Inflammatory macrophage treated with lipopolysaccharide for 4 hours (primary cell): Measurements from ENCODE around the gene KRTAP4-16.
"Not testable (repeated sequence)": the region's sequence is repeated elsewhere in the genome, so short reads cannot be mapped to it uniquely, and the experiment has no call there.

Experiments
- DNase-seq: peaks from one replicate; pipeline ENCODE4 v3.0.0-alpha.2; 2020

The KRTAP4-16 gene

DNA sequence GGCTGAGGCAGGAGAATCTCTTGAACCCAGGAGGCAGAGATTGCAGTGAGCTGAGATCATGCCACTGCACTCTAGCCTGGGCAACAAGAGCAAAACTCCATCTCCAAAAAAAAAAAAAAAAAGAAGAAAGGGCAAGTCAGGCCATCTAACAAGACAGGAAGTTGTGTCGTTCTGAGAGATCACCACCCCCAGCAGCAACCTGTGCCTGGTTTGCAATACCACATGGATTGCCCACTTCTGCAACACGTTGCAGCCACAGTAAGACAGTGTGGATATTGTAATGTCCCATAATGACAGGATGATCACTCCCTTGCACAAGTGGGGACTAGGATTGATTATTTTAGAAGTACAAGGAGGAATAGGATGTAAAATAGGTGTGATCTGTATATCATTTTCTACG lies 33.0 kb downstream of the KRTAP4-16 start:
- no peak for DNase-seq

DNA sequence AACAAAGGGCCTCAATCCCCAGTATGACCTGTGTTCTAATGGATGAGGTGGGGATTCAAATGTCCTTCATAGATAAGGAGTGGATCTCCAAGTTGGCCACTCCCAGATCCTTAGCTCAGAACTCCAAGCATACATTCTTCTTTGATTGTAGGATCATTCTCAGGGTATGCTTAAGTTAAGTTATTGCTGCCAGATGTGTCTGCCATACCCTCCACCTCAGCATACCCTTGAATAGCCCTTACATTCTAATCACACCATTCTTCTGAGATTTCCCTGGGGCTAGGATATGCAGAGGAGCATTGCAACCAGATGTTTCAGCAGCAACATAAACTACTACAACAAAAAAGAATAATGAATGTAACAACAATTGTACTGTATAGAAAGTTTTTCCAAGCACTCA lies 34.7 kb downstream of the KRTAP4-16 start:
- no peak for DNase-seq

DNA sequence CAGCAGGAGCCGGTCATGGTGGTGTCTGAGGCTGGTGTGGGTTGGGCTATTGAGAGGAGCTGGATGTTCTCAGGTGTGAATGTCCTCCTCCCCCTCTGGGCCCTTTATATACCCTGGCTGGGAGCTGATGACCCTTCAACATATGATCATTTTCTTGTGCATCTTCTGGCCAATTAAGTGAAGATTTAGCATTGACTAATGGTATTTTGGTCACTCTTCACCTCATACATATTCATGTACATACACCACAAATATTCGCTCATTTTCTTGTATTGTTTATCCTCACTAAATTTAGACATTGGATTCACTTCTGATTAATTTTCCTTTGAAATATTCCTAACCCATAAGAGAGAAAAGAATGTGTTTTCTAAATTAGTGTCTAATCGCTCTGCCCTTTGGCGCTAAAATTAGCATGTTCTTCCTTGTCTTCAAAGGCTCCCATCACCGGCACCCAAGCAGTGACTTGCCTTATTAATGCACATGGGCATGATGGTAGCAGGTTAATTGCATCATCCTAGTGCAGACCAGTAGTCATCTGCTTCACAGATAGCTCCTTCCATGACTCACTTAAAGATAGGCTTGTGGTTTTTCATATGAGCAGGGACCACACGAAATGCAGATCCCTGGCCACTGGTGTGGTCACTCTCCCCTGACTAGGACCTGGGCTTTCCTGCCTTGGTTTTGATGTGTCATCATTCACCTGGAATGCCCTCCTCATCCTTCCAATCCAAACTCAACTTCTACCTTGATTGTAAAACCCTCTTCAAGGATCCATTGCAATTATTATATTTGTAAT lies 36.0 kb downstream of the KRTAP4-16 start, which contains the start of gene KRTAP2-4:
TSS of gene KRTAP2-4 (minus strand) at position 51 of the 796 bp plus-strand sequence. CDS start at position 17, 34 bp downstream.
- DNase-seq = peak; percentile 17

DNA sequence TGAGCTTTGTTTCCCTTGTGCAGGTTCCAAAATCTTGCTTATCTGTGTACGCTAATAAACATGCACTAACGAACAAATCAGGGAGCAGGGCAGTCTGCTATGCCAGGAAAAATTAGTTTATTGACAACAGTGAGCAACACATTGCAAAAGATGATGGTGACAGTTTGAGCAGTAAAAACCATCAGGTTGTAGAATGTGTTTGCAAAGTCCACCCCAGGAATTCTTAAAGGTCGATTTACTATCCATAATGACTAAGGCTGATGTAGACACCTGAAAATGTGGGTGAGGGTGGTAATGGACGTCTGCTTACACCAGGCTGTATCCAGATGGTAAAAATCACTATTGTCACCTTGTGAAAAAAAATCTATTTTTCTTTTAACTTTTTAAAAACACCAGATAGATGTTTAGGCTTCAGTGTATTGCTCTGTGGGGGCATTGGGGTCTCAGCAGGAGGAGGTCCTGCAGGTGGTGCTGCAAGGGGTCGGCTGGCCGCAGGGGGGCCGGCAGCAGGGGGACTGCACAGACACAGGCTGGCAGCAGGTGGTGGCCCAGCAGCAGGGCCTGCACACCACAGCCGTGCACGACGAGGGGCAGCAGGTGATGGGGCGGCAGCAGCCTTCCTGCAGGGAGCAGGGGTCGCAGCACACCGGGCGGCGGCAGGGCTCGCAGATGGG lies 36.9 kb downstream of the KRTAP4-16 start:
- not testable (repeated sequence) for DNase-seq

DNA sequence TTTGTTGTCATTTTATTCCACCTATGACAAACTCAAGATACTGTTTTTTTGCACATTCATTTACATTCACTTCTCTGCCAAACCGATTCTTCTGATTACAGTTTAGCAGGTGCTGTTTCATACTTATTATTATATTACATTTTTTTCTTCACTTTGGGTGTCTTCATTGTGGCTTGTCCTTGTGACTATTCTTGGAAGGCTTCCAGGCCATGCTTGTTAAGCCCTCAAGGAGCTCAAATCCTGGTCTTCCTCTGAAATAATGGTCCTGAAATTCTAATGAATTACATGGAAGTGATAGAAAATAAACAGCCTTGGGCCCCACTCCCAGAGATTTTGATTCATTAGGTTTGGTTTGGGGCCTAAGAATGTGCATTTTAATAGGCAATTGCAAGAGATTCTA lies 37.7 kb downstream of the KRTAP4-16 start:
- DNase-seq = no peak

DNA sequence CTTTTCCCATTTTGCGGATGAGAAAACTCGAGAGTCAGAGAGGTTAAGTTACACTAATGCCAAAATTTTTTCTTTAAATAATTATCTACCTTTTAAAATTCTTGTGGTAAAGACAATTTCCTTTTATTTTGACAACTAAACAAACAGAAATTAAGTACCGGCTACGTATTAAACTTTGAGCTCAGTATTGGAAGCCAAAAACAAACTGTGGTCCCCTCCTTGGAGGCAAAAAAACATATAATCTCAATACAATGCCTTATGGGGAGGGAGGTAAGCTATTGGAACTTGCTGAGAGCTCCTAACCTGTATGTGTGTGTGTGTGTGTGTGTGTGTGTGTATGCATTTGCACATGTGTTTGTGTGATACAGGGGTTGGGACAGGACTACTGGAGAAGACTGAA lies 38.6 kb downstream of the KRTAP4-16 start:
- DNase-seq = no peak

DNA sequence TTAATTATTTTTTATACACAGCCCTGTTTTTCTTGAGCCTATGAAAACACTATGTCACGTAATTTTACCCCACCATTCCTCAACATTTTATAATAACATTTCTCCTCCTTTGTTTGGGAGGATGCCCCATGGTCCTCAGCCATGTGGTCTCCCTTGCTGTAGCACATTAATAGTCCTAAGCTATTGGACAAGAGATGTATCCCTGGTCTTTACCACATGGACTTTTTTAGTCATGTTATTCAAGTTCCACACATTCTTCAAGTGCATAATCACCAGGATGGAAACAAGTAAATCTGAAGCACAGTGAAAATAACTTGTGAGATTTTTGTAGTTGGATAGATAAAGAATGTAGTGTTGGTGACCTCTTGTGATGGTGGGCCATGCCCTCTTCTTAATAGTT lies 40.0 kb downstream of the KRTAP4-16 start:
- no peak for DNase-seq

DNA sequence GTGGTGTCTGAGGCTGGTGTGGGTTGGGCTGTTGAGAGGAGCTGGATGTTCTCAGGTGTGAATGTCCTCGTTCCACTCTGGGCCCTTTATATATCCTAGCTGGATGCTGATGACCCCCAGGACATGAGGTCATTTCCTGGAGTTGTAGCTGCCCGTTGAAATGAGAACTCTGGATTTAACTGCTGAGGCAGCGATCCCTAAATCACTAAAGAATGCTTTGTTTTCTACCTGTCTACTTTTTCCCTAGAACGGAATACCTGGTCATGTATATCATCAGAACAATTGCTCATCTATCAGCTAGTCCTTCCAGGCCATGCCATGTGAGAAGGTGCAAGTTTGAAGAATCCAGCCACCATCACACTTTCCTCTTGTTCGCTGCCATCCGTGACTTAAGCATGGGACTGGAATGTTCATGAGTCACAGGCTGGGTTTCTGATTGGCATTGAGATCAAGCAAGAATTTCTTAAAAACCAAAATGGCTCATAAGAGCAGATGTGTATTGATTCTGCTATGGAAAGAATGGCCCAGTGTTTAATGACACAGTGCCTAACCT lies 41.9 kb downstream of the KRTAP4-16 start, which contains the start of gene KRTAP2-3:
TSS of gene KRTAP2-3 (minus strand) at position 63 of the 553 bp plus-strand sequence. CDS start 64 bp downstream, outside the sequence.
- DNase-seq = no peak

DNA sequence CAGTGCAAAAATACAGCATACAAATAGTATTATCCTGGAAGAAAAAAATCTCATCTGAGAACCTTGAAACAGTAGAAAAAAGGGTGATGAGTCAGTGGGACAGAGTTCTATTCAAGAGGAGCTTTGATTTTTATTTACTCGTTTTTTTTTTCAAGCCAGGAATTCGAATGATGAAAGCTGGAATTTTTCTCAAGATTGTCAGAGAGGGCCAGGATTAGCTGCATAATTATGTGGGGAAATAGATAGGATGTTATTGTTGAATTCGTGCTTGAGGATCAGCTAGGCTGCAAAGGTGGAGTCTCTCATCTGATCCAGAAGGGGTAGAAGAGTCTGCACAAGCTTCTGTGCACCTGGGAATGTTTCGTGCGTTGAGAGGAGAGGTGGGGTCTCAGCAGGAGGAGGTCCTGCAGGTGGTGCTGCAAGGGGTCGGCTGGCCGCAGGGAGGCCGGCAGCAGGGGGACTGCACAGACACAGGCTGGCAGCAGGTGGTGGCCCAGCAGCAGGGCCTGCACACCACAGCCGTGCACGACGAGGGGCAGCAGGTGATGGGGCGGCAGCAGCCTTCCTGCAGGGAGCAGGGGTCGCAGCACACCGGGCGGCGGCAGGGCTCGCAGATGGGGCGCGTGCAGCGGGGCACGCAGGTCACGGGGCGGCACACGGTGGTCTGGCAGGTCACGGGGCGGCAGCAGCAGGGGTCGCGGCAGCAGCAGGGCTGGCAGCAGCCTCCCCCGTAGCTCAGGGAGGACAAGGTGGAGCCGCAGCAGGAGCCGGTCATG lies 42.5 kb downstream of the KRTAP4-16 start:
- not testable (repeated sequence) for DNase-seq

DNA sequence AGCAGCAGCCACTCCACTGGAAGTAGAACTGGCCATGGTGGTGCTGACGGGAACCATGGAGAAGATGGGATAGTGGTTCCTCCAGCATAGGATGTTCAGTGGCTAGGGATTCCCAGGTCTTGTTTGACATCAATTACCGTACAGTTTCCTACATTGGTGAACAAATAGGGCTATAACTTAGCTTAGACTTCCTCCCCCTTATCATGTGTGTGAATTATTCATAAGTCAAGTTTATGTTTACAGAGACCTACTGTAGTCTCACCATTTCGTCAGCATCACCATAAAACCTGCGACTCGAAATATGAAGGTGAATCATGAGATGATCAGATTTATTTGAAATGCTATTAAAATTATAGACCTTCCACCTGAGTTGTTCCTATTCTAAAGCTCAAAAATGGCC lies 43.3 kb downstream of the KRTAP4-16 start:
- no peak for DNase-seq

DNA sequence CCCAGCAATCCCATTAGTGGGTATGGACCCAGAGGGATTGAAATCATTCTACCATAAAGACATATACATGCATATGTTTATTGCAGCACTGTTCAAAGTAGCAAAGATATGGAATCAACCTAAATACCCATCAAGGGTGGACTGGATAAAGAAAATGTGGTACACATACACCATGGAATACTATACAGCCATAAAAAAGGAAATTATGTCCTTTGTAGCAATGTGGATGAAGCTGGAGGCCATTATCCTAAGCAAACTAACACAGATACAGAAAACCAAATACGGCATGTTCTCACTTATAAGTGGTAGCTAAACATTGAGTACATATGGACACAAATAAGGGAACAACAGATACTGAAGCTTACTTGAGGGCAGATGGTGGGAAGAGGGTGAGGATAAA lies 44.5 kb downstream of the KRTAP4-16 start:
- DNase-seq = no peak

DNA sequence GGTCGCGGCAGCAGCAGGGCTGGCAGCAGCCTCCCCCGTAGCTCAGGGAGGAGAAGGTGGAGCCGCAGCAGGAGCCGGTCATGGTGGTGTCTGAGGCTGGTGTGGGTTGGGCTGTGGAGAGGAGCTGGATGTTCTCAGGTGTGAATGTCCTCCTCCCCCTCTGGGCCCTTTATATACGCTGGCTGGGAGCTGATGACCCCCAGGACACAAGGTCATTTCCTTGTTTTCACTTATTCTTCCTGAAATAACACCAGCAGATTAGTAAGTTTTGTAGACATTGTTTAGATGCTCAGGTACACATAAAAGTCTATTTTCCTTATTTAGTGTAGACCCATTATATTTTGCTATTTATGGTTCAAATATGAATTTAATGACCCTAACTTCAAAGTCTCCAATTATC lies 46.9 kb downstream of the KRTAP4-16 start, which contains the start of gene KRTAP2-2:
TSS of gene KRTAP2-2 (minus strand) at position 101 of the 400 bp plus-strand sequence. CDS start at position 82, 19 bp downstream.
- not testable (repeated sequence) for DNase-seq

DNA sequence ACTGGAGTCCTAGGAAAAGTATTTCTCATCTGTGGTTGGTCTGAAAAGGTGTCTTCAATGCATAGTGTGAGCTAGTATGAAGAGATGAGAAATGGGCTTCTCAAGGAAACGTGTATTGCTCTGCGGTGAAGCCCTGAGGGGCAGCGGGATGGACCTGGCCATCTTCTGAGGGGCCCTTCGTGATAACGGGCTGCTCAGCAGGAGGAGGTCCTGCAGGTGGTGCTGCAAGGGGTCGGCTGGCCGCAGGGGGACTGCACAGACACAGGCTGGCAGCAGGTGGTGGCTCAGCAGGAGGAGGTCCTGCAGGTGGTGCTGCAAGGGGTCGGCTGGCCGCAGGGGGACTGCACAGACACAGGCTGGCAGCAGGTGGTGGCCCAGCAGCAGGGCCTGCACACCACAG lies 47.5 kb downstream of the KRTAP4-16 start:
- not testable (repeated sequence) for DNase-seq

DNA sequence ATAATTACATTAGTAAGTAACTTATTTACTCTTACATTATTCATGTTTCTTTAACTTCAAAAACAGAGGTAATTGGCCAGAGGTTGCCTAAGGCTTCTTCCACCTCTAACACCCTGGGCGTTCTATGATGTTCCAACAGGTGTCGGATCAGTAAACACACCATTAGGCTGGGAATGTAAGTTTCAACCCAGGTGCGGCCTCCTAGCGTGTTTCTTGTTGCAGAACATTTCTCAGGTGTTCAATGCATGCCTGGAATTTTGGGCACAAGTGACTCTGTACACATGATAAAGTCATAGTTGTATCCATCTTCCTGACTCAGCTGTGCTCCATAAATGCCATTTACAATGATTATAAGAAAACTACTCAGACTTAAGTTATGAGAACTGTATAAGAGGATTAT lies 48.0 kb downstream of the KRTAP4-16 start:
- DNase-seq = no peak

DNA sequence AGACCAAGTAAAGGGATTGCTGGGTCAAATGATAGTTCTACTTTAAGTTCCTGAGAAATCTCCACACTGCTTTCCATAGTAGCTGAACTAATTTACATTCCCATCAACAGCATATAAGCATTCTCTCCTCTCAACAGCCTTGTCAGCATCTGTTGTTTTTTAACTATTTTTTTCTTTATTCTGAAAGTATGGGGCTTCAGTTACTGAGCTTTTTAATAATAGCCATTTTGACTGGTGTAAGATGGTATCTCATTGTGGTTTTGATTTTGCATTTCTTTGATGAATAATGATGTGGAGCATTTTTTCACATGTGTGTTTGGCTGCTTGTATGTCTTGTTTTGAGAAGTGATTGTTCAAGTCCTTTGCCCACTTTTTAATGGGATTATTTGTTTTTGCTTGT lies 49.4 kb downstream of the KRTAP4-16 start:
- DNase-seq = no peak
